RPMI7951 (cell line): ENCODE results near the gene SLX9. TPM values are rescaled to one million over a fixed set of nuclear protein-coding genes. Genes with fewer than 3 reads are reported as not detected.

Experiments
- DNase-seq: peaks from one replicate; pipeline ENCODE4 v3.0.0-alpha.2; 2012; ENCODE audit warnings: low read depth
- total RNA-seq: library from RNA; depleted of rRNA; stranded (reverse); fragments of >200 nt; shearing (Covaris generic); gene quantifications from 2 replicates; pipeline ENCODE4 v1.2.3, GENCODE V29; 2014

Gene SLX9
- total RNA-seq, 1 experiment from 2014 or later = 9.0 TPM

GRCh38 chr21:44916965-44917364 is 22.9 kb upstream of the SLX9 start:
- DNase-seq = peak; percentile 16

- no peak for DNase-seq
These were observed 22.3 kb upstream of the SLX9 start for GRCh38 chr21:44917446-44918106.

- DNase-seq = no peak
These were observed 21.7 kb upstream of the SLX9 start for GRCh38 chr21:44918107-44918470.

GRCh38 chr21:44918581-44919033 is 21.2 kb upstream of the SLX9 start:
- no peak for DNase-seq

- DNase-seq = no peak
These were observed 20.5 kb upstream of the SLX9 start for GRCh38 chr21:44919111-44919912.

GRCh38 chr21:44919913-44920693 is 19.7 kb upstream of the SLX9 start:
- DNase-seq = no peak

- no peak for DNase-seq
These were observed 18.9 kb upstream of the SLX9 start, which contains the start of gene ITGB2 for GRCh38 chr21:44920694-44921604. Gene ITGB2 (minus strand): TSS chr21:44920899. CDS start chr21:44910782, 10,117 bp downstream.

- no peak for DNase-seq
These were observed 17.9 kb upstream of the SLX9 start for GRCh38 chr21:44921928-44922327.

- no peak for DNase-seq
These were observed 16.2 kb upstream of the SLX9 start for GRCh38 chr21:44923480-44924084.

- peak; percentile 19 for DNase-seq
These were observed 15.0 kb upstream of the SLX9 start for GRCh38 chr21:44924606-44925377.

GRCh38 chr21:44925378-44925755 is 14.5 kb upstream of the SLX9 start:
- DNase-seq = peak; percentile 20

GRCh38 chr21:44926331-44927101 is 13.3 kb upstream of the SLX9 start:
- no peak for DNase-seq

- DNase-seq = no peak
These were observed 12.6 kb upstream of the SLX9 start for GRCh38 chr21:44927259-44927586.

- peak; percentile 31 for DNase-seq
These were observed 12.0 kb upstream of the SLX9 start for GRCh38 chr21:44927587-44928461.

- DNase-seq = peak; percentile 42
These were observed 11.2 kb upstream of the SLX9 start for GRCh38 chr21:44928500-44929241.

- no peak for DNase-seq
These were observed 10.5 kb upstream of the SLX9 start for GRCh38 chr21:44929242-44929798.

- DNase-seq = no peak
These were observed 9.9 kb upstream of the SLX9 start for GRCh38 chr21:44929799-44930542.
